K562 (cell line): Measurements from ENCODE around the gene TTC16. TPM values are rescaled to one million over a fixed set of nuclear protein-coding genes. Genes with fewer than 3 reads are reported as not detected.

ENCODE experiments used
- BACH1 ChIP-seq: fragments of 200-800 bp; sonication (Bioruptor generic); IDR thresholded peaks from 2 replicates; pipeline ENCODE4 v1.6.1; 2016; ENCODE audit warnings: missing genetic modification characterization, missing compliant biosample characterization
- BDP1 ChIP-seq: IDR thresholded peaks from 3 replicates; pipeline ENCODE4 v1.6.1; 2011; ENCODE audit not compliant: insufficient read length, insufficient read depth
- CEBPZ ChIP-seq: fragments of 150-350 bp; IDR thresholded peaks from 2 replicates; pipeline ENCODE4 v1.6.1; 2014; ENCODE audit warnings: low read depth, mild to moderate bottlenecking, low read length, borderline replicate concordance
- FIP1L1 ChIP-seq: fragments of 200-400 bp; formaldehyde crosslinking; IDR thresholded peaks from 2 replicates; pipeline ENCODE4 v1.6.1; 2018; ENCODE audit warnings: mild to moderate bottlenecking, low read depth, low read length; ENCODE audit not compliant: poor library complexity, severe bottlenecking
- HNRNPK ChIP-seq: fragments of 200-400 bp; formaldehyde crosslinking; IDR thresholded peaks from one replicate; pipeline ENCODE4 v1.6.1; 2018; ENCODE audit warnings: mild to moderate bottlenecking, low read depth, low read length; ENCODE audit not compliant: poor library complexity, severe bottlenecking
- KDM4B ChIP-seq, 2 experiments: fragments of 450-650 bp in 1 of 2; sonication (generic) in 1 of 2; IDR thresholded peaks; 2 replicates each; pipeline ENCODE4 v1.6.1; 2016 to 2017; ENCODE audit warnings: borderline replicate concordance in 2 of 2, antibody characterized with exemption in 1 of 2, low read depth in 1 of 2, mild to moderate bottlenecking in 1 of 2
- MLLT1 ChIP-seq, 2 experiments: fragments of 450-650 bp; IDR thresholded peaks; 2 replicates each; pipeline ENCODE4 v1.6.1; 2016
- MTF1 ChIP-seq: fragments of 250-450 bp; sonication (Bioruptor Pico); IDR thresholded peaks from 2 replicates; pipeline ENCODE4 v1.9.0; 2021; ENCODE audit warnings: moderate library complexity, mild to moderate bottlenecking, inconsistent platforms, borderline replicate concordance
- OTX1 ChIP-seq: fragments of 450-650 bp; formaldehyde crosslinking; IDR thresholded peaks from 2 replicates; pipeline ENCODE4 v1.4.0; 2022; ENCODE audit warnings: mild to moderate bottlenecking
- SIN3A ChIP-seq, 2 experiments: fragments of 150-350 bp in 1 of 2; IDR thresholded peaks; 2 replicates each; pipeline ENCODE4 v1.6.1; 2011 to 2016; ENCODE audit warnings: borderline replicate concordance in 2 of 2, low read depth in 2 of 2, low read length in 2 of 2, mild to moderate bottlenecking in 2 of 2, moderate library complexity in 2 of 2; ENCODE audit not compliant: control insufficient read depth in 1 of 2
- SP1 ChIP-seq: sonication (generic); formaldehyde crosslinking; IDR thresholded peaks from 2 replicates; pipeline ENCODE4 v1.8.1; 2022; ENCODE audit warnings: mild to moderate bottlenecking, missing genetic modification reagents
- TEAD2 ChIP-seq: fragments of 450-650 bp; IDR thresholded peaks from 2 replicates; pipeline ENCODE4 v1.6.1; 2016; ENCODE audit warnings: missing genetic modification characterization, control low read depth, missing compliant biosample characterization
- TFAM ChIP-seq: fragments of 250-450 bp; sonication (Bioruptor Pico); conservative IDR thresholded peaks from 2 replicates; pipeline ENCODE4 v1.5.0; 2021; ENCODE audit warnings: mild to moderate bottlenecking, moderate library complexity
- ZFPM2 ChIP-seq: fragments of 250-450 bp; sonication (Bioruptor Pico); IDR thresholded peaks from 2 replicates; pipeline ENCODE4 v1.5.1; 2022; ENCODE audit warnings: mild to moderate bottlenecking
- ZNF146 ChIP-seq: IDR thresholded peaks from one replicate; pipeline ENCODE4 v1.6.1; 2018; ENCODE audit warnings: missing compliant biosample characterization; ENCODE audit not compliant: unreplicated experiment
- ZNF384 ChIP-seq: IDR thresholded peaks from 2 replicates; pipeline ENCODE4 v1.6.1; 2012; ENCODE audit warnings: low read depth, low read length, improper control_type of control experiment
- ZNF408 ChIP-seq: fragments of 250-450 bp; sonication (Bioruptor Pico); IDR thresholded peaks from 2 replicates; pipeline ENCODE4 v1.4.0; 2020; ENCODE audit warnings: low read depth, mild to moderate bottlenecking, moderate library complexity
- ZNF41 ChIP-seq: fragments of 250-450 bp; sonication (Bioruptor Pico); conservative IDR thresholded peaks from 2 replicates; pipeline ENCODE4 v1.4.0; 2020; ENCODE audit warnings: mild to moderate bottlenecking
- ZNF655 ChIP-seq: fragments of 250-450 bp; sonication (Bioruptor Pico); IDR thresholded peaks from 2 replicates; pipeline ENCODE4 v1.5.0; 2021
- ZNF77 ChIP-seq: fragments of 250-450 bp; sonication (Bioruptor Pico); IDR thresholded peaks from 2 replicates; pipeline ENCODE4 v1.5.0; 2020
- polyA plus RNA-seq, 8 experiments: library from polyadenylated mRNA; depleted of rRNA in 4 of 8; stranded (reverse) in 5 of 8; unstranded in 3 of 8; fragments of >200 nt; fragmentation: Nextera tagmentation in 2 of 8; fragmentation: Illumina TruSeq in 1 of 8; extraction: Ambion mirVana in 2 of 8; extraction: Trizol in 1 of 8; gene quantifications; 2 replicates each; pipeline versions ENCODE4 v1.2.1 to v1.2.3, GENCODE V29; 2011 to 2014; ENCODE audit warnings: inconsistent platforms in 1 of 8, missing spikeins in 1 of 8
- total RNA-seq, 7 experiments: library from RNA; depleted of rRNA in 6 of 7; stranded (reverse); fragments of >200 nt in 6 of 7; fragmentation: Illumina TruSeq in 2 of 7; extraction: Trizol in 2 of 7; gene quantifications; 2 replicates each; pipeline versions ENCODE4 v1.2.1 to v1.2.3, GENCODE V29; 2011 to 2021; ENCODE audit warnings: low replicate concordance in 1 of 7
- TF ChIP-seq, protein P1 (sequence below): fragments of 200-800 bp; sonication (Bioruptor generic); IDR thresholded peaks from 2 replicates; pipeline ENCODE4 v1.6.1; 2017; ENCODE audit warnings: missing genetic modification characterization, missing compliant biosample characterization

Gene TTC16
- total and polyA plus RNA-seq, 9 of the 15 experiments (the other 6 are each of a cell fraction or from before 2014, with no cell fraction given), result 0.11 TPM; not detected in 8

DNA sequence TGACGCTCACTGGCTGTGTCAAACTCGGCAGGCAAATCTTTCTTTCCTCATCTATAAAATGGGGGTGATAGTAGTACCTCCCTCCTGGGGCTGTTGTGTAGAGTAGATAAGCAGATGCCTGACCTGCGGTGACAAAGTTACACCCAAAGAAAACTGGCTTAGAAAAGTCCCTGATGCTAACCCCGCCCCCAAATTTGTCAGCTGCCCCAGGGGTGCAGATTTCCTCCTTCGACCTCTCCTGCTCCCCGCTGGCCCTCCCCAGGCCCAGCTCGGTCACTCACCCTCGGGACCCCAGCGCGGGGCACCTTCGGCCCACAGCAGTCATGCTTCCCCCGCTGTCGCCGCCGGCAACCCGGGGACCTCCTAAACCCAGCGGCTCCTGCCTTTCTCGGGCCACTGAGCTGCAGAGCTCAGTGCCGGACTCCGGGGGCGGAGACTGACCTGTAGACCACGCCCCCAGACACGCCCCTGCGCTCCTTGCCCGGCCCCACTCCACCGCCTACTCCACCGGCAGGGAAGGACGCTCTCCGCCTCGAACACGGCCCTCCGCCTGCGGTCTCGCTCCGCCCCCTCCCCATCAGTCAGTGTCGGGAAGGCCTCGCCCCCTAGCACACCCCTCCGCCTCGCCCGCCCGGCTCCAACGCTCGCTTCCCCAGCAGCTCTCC is 55.2 kb downstream of the TTC16 start (continued):
- TF ChIP-seq TFAM (CRISPR knock-in tag) (no peak), ZNF655 (CRISPR knock-in tag) (no peak), ZNF41 (CRISPR knock-in tag) (no peak), ZFPM2 (CRISPR knock-in tag) (no peak), SIN3A (IDR thresholded peaks at IDR 0.05; ENCODE audit: borderline replicate concordance in 2 of 2, control insufficient read depth in 1 of 2, low read depth in 2 of 2, low read length in 2 of 2) (no peak), TEAD2 (tag) (no peak), CEBPZ (no peak), BDP1 (no peak), ZNF384 (no peak), ZNF146 (CRISPR knock-in tag) (no peak), MTF1 (CRISPR knock-in tag) (no peak), OTX1 (CRISPR knock-in tag) (no peak), BACH1 (tag) (no peak), HNRNPK (no peak), ZNF408 (CRISPR knock-in tag) (no peak), KDM4B (IDR thresholded peaks at IDR 0.05; ENCODE audit: borderline replicate concordance in 2 of 2, low read depth in 1 of 2) (peak in 1 of 2 experiments; percentile 32; a peak in 1 of 4 replicates), ZNF77 (CRISPR knock-in tag) (no peak), FIP1L1 (peak; percentile 47), SP1 (CRISPR knock-in tag) (peak; percentile 97), MLLT1 (IDR thresholded peaks at IDR 0.05) (peak in 1 of 2 experiments; percentile 60; a peak in 1 of 4 replicates)
- TF ChIP-seq, protein P1, sequence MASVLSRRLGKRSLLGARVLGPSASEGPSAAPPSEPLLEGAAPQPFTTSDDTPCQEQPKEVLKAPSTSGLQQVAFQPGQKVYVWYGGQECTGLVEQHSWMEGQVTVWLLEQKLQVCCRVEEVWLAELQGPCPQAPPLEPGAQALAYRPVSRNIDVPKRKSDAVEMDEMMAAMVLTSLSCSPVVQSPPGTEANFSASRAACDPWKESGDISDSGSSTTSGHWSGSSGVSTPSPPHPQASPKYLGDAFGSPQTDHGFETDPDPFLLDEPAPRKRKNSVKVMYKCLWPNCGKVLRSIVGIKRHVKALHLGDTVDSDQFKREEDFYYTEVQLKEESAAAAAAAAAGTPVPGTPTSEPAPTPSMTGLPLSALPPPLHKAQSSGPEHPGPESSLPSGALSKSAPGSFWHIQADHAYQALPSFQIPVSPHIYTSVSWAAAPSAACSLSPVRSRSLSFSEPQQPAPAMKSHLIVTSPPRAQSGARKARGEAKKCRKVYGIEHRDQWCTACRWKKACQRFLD (CRISPR knock-in tag), result no peak
